NOMO-1 treated with DMSO at 0.1 percent for 48 hours (cell line): Measurements from ENCODE around the gene WNT2B.

Experiments used
- DNase-seq: peaks from one replicate; lab custom pipeline; 2025; ENCODE audit not compliant: unreplicated experiment; lab: John Stamatoyannopoulos, UW

Gene WNT2B

DNA sequence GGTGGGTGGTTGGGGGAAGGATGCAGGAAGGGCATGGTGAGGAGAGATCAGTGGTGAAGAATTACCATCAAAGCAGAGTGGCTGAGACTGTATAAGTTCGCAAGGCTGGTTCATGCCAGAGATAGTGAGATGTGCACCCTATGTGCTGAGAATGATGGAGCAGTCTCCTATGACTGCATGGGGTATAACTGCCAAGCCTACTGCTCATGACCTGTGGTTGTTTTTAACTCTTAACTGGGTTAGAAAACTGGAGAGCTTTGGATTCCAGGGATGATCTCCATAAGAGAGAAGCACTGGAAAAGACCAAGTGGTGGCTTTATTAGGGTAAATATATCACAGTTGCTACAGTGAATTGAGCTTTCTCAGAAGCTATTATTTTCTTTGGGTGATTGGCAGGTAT is 16.2 kb downstream of the WNT2B start:
- DNase-seq: no peak

DNA sequence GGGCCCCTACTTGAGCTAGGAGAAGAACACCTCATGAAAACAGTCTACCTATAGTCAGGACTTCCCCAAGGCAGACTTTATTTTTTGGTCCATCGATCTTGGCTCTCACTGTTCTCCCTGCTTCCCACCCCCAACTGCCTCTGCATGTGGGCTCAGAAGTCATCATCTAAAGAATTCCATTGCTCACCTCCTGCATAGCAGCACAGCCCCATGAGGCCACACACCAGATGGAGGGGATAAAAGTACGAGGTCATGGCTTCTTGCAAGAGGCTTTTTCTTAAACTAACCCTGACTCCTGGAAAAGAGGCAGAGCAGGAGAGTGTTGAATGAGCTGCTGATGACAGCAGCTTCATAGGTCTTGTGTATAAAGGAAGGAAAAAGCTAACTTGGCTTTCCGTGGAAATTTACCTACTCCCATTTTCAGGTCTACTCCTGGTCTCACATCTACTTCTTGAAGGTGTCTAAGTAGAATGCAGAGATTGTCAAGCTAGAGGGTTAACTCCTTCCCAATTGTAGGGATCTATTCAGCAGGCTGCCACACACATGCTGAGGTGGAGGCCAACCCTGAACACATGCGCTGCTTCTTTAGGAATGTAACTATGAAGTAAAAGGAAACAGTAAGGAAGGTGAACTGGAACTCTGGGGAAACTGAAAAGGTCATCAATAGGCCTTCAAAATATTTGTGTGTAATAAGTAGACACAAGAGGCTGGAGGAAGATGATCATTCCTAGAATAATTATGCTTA is 18.7 kb downstream of the WNT2B start:
- no peak for DNase-seq

GRCh38 chr1:112528076-112528475 is 19.3 kb downstream of the WNT2B start:
- no peak for DNase-seq

DNA sequence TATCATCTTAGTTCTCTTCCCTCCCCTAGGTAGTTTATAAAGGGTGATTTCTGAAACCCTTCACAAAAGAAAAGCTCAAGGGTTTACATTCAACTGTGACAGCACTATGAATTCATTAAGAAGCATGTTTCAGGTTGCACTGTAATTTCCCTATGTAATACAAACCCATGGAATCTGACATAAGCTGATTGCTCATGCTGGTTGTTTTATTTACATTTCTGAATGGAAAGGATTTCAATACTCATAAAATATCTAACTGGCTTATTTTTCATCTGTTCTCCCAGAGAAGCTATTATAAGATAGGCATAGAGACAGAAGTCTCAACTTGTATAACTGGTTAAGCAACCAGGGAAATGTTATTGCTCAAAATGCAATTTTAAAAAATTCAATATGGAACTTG is 20.5 kb downstream of the WNT2B start:
- no peak for DNase-seq

DNA sequence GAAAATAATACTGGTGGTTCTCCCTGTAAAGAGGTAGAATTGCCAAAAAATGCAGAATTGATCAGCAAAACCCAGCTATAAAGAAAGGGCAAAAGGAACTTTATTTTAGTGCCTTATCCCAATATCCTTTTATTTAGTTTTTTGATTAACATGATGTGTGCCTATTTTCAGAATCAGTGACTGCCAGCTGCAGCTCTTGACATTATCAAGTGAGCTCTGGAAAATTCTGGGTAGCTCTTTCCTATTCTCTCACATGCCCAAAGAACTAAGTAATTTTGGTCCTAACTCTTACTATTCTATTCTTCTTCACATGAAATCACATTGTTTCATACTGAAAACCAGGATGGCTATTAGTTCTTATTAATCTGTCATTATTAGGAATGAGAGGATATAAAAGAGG is 22.1 kb downstream of the WNT2B start:
- no peak for DNase-seq

DNA sequence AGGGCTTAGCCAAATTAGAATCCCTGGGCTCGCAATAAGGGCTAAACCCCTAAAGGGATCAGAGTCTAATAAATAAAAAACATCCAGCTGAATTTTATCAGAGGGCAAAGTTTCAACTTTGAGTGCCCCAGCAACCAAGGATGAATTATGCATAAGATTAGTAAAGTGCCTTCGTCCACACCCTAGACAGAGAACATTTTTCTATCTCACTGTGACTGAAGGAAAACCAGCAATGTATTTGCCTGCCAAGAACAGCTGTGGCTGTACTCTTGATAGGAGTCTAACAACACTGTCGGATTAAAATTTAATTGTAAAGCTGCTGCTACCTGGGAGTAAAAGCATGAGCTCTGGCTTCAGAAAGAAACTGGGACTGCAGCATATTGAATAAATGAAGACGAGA is 23.3 kb downstream of the WNT2B start:
- no peak for DNase-seq

DNA sequence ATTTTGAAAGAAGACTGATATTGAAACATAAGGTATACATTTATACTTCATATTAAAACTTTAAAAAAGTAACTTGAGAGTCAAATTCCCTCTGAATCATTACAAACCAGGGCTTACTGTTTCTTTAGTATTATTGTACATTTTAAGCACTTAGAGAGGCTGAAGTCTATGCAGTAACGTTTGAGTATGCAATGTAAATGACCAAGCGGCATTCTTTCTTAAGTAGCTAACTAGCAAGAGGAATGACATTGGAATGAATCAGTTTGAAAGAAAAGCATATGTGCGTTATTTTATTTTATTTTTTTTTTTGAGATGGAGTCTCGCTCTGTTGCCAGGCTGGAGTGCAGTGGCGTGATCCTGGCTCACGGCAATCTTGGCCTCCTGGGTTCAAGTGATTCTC is 24.3 kb downstream of the WNT2B start:
- DNase-seq: no peak

- no peak for DNase-seq
Observed at GRCh38 chr1:112536561-112536960, 27.8 kb downstream of the WNT2B start.

- no peak for DNase-seq
Observed at GRCh38 chr1:112537456-112537855, 28.7 kb downstream of the WNT2B start.

DNA sequence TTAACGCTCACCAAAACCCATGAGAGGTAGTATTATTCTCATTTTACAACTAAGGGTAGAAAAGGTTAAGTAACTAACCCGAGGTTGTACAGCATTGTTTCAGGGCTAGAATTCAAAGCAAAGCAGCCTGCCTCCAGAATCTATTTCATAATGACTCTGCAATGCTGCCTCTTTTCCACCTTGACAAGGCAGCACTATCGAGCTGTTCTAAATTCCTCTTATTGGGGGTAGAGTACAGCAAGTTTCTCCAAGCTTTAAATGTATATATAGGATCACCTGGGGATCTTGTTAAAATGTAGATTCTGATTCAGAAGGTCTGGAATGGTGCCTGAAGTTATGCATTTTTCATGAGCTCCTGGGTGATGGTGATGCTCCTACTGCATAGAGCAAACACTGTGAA is 30.1 kb downstream of the WNT2B start:
- no peak for DNase-seq

DNA sequence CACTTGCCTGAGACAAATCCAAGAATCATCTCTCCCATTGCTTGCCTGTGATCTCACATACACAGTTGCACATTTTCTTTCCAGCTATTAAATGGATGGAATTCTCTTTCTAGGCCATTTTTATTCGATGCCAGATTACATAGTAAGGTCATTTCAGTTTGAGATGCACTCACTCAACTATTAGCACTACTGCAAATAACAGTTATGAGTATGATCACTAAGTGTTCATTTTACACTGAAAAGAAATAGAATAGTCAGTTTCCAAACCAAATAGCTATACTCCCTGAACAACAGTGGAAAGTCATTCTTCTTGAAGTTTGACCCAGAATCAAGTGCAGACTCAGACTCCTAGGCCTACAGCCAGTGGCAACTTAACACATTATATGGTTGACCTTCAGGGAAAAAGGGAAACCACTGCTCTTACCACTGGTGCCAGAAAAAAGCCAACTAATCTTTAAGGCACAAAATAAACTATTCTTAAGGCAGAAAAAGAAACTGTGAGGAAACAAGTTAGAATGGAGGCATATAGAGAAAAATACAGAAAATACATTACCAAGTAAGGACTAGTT is 31.5 kb downstream of the WNT2B start:
- DNase-seq: no peak

GRCh38 chr1:112541299-112541698 is 32.5 kb downstream of the WNT2B start:
- DNase-seq: no peak

DNA sequence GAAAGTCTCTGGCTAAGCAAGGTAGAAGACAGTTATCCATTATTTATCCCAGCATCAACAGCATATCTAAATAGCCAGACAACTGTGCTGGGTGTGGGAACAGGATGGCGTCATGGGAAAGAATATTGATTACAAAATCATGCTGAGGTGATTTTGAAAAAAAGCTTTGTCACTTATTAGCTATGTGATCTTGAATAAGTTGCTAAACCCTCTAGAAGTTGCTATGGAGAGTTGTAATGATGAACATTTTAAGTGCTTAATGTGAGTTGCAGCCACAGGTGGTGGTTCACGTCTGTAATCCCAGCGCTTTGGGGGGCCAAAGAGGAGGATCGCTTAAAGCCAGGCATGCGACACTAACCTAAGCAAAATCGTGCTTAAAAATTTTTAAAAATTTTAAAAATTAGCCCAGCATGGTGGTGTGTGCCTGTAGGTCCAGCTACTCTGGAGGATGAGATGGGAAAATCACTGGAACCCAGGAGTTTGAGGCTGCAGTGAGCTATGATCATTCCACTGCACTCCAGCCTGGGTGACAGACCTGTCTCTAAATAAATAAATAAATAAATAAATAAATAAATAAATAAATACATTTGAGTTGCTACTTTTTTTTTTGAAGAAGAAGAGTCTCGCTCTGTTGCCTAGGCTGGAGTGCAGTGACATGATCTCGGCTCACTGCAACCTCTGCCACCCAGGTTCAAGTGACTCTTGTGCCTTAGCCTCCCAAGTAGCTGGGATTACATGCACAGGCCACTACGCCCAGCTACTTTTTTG is 33.6 kb downstream of the WNT2B start:
- DNase-seq: no peak

DNA sequence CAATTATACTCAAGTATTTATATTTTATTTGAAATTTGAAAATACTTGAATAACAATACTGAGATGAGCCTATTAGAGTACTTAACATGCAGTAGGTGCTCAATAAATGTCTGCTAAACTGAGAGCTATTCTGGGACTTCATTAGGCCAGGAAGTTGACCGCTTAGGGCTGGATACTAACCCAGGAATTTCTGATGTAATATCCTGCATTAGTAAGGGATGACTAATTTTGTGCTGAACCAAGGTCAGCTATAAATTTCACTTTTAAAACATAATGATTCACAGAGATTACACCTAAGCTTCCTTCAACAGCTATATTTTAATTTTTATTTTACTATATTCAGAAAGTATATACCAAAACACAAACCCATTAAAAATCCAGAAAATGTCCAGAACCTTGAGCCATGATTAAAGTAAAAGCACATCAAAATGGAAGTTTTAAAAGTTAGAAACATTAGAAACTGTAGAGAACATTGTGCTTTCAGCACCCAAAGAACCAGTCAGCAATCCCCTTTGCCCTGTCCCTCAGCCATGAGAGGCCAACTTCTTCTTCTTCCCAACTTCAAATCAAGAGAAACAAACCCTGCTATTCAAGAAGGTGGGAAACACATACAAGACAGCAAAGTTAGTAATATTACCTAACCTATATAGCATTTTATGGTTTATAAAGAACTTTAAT is 35.4 kb downstream of the WNT2B start:
- DNase-seq: no peak

DNA sequence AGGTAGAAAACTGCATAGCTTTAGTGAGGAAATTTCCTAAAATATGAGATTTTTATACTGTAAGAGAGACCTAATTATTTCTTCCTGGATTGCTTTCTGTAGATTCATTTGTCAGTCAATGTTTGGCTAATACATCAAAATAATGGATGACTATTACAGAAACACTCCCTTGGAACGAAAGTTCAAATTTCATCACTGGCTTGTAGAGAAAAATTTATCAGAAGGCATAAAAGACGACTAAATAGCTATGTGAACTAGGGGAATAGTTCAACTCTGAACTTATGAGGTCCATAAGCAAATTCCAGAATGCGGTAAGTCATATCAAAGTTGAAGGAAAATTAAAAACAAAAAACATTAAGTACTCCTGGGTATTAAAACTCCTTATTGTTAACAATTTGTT is 36.0 kb downstream of the WNT2B start:
- no peak for DNase-seq

DNA sequence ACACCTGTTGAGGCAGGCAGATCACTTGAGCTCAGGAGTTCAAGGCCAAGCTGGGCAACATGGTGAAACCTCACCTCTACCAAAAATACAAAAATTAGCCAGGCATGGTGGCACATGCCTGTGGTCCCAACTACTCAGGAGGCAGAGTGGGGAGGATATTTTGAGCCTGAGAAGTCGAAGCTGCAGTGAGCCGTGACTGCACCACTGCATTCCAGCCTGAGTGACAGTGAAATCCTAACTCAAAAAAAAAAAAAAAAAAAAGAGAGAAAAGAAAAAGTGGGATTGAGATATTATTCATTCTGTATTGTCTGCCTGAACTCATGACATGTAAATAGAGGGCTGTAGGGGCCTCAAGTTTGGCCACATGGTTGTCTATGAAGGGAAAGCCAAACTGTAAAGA is 37.3 kb downstream of the WNT2B start:
- no peak for DNase-seq

DNA sequence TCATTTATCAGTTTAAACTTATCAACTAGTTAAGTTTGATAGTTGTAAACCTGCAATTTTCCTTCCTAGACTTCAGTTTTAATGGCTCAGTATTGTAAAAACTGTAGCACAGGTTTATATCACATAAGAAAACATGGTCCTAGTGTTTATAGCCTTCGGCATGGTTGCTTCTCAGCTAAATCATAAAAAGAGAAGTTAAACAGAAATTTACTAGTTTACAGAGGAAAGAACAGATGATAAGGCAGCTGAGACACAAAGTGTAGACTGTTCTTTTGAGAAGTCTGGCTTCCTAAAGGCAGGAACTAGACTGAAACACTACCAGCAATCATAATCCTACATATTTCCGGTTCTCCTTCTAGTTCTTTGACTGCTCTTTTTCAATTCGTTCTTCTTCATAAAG is 39.8 kb downstream of the WNT2B start:
- DNase-seq: no peak

DNA sequence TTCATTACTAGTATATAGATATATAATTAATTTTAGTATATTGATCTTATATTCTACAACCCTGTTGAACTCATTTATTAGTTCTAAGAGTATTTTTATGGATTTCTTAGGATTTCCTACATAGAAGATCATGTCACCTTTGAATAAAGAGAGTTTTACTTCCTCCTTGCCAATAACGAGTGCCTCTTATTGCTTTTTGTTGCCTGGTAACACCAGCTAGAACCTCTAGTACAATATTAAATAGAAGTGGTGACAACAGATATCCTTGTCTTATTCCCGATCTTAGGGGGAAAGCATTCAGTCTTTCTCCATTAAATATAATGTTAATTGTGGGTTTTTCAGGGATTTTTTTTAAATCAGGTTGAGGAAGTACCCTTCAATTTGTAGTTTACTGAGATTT is 40.8 kb downstream of the WNT2B start:
- DNase-seq: no peak

DNA sequence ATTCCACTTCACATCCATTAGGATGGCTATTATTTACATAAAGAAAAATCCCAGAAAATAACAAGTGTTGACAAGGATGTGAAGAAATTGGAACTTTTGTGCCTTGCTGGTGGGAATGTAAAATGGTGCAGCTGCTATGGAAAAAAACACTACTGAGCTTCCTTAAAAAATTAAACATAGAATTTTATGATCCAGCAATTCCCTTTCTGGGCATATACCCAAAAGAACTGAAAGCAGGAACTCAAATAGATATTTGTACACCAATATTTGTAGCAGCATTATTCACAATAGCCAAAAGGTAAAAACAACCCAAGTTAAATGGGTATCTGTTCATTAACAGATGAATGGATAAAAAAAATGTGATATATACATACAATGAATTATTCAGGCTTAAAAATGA is 45.6 kb downstream of the WNT2B start:
- no peak for DNase-seq

- DNase-seq: no peak
Observed at GRCh38 chr1:112557385-112557784, 48.6 kb downstream of the WNT2B start.

DNA sequence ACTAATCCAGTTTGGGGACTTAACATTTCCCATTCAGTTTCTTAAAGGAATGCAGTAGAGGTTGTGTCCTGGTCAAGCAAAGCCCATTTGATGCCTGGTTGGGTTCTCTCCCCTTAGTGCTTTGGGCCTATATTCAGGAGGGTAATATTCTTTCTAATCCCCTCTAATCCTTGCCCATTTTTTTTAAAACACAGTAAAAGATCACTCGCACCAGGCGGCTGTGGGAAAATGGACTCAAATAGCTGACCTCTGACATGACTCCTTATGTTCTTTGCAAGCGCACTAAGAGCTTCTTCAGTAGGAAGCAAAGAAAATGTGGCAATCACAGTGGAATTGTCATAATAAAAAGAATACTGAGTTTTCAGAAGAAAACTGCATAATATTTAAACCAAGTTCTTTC is 49.9 kb downstream of the WNT2B start:
- no peak for DNase-seq

- no peak for DNase-seq
Observed at GRCh38 chr1:112563341-112563740, 54.6 kb downstream of the WNT2B start.
